Natural killer cell (primary cell): ENCODE results near the gene COG2. TPM values are rescaled to one million over a fixed set of nuclear protein-coding genes. Genes with fewer than 3 reads are reported as not detected.

Experiments used
- ATAC-seq, 3 donors: fragments of 150-1000 bp in 2 of 3; fragments of 200-7000 bp in 1 of 3; cut with Tn5 transposase; 1 replicate in 1 of 3; 2 replicates in 2 of 3; pipeline ENCODE4 v1.10.0; 2021; ENCODE audit warnings: mild to moderate bottlenecking in 2 of 3, moderate library complexity in 2 of 3
- DNase-seq, 2 donors: peaks; one replicate each; pipeline versions ENCODE4 v3.0.0 to v3.0.0-alpha.2; 2013 to 2021; ENCODE audit warnings: mixed read lengths in 1 of 2
- H3K27ac ChIP-seq: one replicate; pipeline ENCODE4 v1.5.1; 2013; ENCODE audit warnings: mild to moderate bottlenecking, low read length
- H3K27me3 ChIP-seq: one replicate; pipeline ENCODE4 v1.6.1; 2013; ENCODE audit warnings: low read length; ENCODE audit not compliant: control insufficient read depth, insufficient read depth
- H3K36me3 ChIP-seq: one replicate; pipeline ENCODE4 v1.6.1; 2013; ENCODE audit warnings: low read length; ENCODE audit not compliant: control insufficient read depth, insufficient read depth
- H3K4me1 ChIP-seq: one replicate; pipeline ENCODE4 v1.6.1; 2013; ENCODE audit warnings: low read length; ENCODE audit not compliant: control insufficient read depth, insufficient read depth
- H3K4me3 ChIP-seq: one replicate; pipeline ENCODE4 v1.5.1; 2013; ENCODE audit warnings: low read length
- H3K9me3 ChIP-seq: one replicate; pipeline ENCODE4 v1.6.1; 2013; ENCODE audit warnings: low read length; ENCODE audit not compliant: control insufficient read depth, insufficient read depth
- H3K27ac Mint-ChIP-seq, 2 donors: one replicate each; pipeline ENCODE4 v1.8.0; 2022; ENCODE audit warnings: mild to moderate bottlenecking in 2 of 2, mixed read lengths in 2 of 2, moderate library complexity in 1 of 2
- H3K27me3 Mint-ChIP-seq, 2 donors: one replicate each; pipeline ENCODE4 v1.8.0; 2022; ENCODE audit warnings: low read depth in 2 of 2, mixed read lengths in 2 of 2
- H3K36me3 Mint-ChIP-seq: one replicate; pipeline ENCODE4 v1.8.0; 2022; ENCODE audit warnings: mixed read lengths
- H3K4me1 Mint-ChIP-seq, 2 donors: one replicate each; pipeline ENCODE4 v1.8.0; 2022; ENCODE audit warnings: mixed read lengths in 2 of 2
- H3K4me3 Mint-ChIP-seq: one replicate; pipeline ENCODE4 v1.8.0; 2022; ENCODE audit warnings: mild to moderate bottlenecking, moderate library complexity, mixed read lengths
- H3K9me3 Mint-ChIP-seq, 2 donors: one replicate each; pipeline ENCODE4 v1.8.0; 2022; ENCODE audit warnings: mixed read lengths in 2 of 2
- WGBS: methylation state at CpG from one replicate; pipeline ENCODE4 v1.1.7; 2013; ENCODE audit warnings: missing lambda C conversion rate; ENCODE audit not compliant: insufficient coverage; 5-methylcytosine and 5-hydroxymethylcytosine counted together
- intact Hi-C: fragments of 100-400 bp; cut with micrococcal nuclease; formaldehyde crosslinking; loops from one replicate; pipeline ENCODE4 v1.14.2; 2022
- total RNA-seq, 4 donors: library from RNA; stranded (reverse); fragments of 120-200 nt in 1 of 4; gene quantifications; one replicate each; pipeline versions ENCODE4 v1.2.3 to v1.2.4, GENCODE V29; 2013 to 2022
- TF ChIP-seq, protein P1 (sequence below): fragments of 200-600 bp; IDR thresholded peaks from one replicate; pipeline ENCODE4 v1.8.0; 2022; ENCODE audit warnings: antibody characterized with exemption

COG2 gene
- total RNA-seq, 3 donors from 2014 or later (not counting 1 experiment from before 2014, with no cell fraction given): 15.8 to 24.1 (median 17.5) TPM

DNA sequence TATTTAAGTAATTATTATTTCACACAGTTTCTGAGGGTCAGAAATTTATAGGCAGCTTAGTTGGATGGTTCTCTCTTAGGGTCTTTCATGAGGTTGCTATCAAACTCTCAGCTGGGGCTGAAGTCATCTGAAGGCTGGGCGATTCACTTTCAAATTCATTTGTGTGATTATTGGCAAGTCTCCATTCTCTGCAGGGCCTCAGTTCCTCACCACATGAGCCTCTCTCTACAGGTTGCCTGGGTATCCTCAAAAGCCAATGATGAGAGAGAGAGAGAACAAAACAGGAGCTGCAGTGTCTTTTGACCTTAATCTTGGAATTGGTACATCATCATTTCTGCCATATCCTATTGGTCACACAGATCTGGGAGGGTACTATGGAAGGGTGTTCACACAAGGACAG is 29.6 kb upstream of the COG2 start:
- Mint-ChIP-seq H3K4me1 (no peaks in the 10 kb centered on the region), H3K4me3 (no peak overlapping the region), H3K36me3 (no peaks in the 10 kb centered on the region), H3K27ac (no peak overlapping the region), H3K9me3 (no peaks in the 10 kb centered on the region), H3K27me3 (peaks cover 17 to 52% of the 10 kb centered on the region in 2 donors)
- no peaks in the 10 kb centered on the region for H3K27me3 ChIP-seq
- no peak overlapping the region for H3K27ac ChIP-seq
- DNase-seq: no peak
- ATAC-seq: no peak
- H3K9me3 ChIP-seq: no peaks in the 10 kb centered on the region
- no peak overlapping the region for H3K4me3 ChIP-seq
- intact Hi-C loops: no loop called here
- WGBS: 85% methylated on average over 1 of the region's 1 CpG
- TF ChIP-seq, protein P1, sequence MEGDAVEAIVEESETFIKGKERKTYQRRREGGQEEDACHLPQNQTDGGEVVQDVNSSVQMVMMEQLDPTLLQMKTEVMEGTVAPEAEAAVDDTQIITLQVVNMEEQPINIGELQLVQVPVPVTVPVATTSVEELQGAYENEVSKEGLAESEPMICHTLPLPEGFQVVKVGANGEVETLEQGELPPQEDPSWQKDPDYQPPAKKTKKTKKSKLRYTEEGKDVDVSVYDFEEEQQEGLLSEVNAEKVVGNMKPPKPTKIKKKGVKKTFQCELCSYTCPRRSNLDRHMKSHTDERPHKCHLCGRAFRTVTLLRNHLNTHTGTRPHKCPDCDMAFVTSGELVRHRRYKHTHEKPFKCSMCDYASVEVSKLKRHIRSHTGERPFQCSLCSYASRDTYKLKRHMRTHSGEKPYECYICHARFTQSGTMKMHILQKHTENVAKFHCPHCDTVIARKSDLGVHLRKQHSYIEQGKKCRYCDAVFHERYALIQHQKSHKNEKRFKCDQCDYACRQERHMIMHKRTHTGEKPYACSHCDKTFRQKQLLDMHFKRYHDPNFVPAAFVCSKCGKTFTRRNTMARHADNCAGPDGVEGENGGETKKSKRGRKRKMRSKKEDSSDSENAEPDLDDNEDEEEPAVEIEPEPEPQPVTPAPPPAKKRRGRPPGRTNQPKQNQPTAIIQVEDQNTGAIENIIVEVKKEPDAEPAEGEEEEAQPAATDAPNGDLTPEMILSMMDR: no peak
- H3K4me1 ChIP-seq: no peaks in the 10 kb centered on the region
- H3K36me3 ChIP-seq: no peaks in the 10 kb centered on the region

DNA sequence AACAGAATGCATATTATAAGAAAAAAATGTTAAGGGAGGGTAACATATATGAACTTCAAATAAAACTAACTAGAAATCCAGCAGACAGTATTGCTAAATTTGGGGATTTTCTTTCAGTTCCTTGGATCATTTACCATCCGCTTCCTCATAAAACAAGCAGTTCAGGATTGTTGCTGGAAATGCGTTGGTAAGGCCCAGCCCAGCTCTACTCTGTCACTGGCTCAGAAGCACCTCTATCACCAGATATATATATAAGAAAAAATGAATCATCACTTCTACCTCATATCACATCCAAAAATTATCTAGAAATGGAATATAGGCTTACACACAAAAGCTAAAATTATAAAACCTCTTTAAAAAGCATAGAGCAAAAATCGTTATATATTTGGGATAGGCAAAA is 28.2 kb upstream of the COG2 start:
- no peak overlapping the region for H3K4me3 Mint-ChIP-seq
- TF ChIP-seq, protein P1: no peak
- DNase-seq: no peak
- H3K9me3 Mint-ChIP-seq: no peaks in the 10 kb centered on the region
- H3K36me3 Mint-ChIP-seq: no peaks in the 10 kb centered on the region
- no peak overlapping the region for H3K27ac Mint-ChIP-seq
- no peaks in the 10 kb centered on the region for H3K9me3 ChIP-seq
- 92% methylated on average over 2 of the region's 3 CpGs for WGBS
- no peak overlapping the region for H3K4me3 ChIP-seq
- no peak for ATAC-seq
- peaks cover 22 to 60% of the 10 kb centered on the region in 2 donors for H3K27me3 Mint-ChIP-seq
- H3K27me3 ChIP-seq: no peaks in the 10 kb centered on the region
- no peak overlapping the region for H3K27ac ChIP-seq
- intact Hi-C loops: no loop called here
- no peaks in the 10 kb centered on the region for H3K4me1 ChIP-seq
- H3K36me3 ChIP-seq: no peaks in the 10 kb centered on the region
- H3K4me1 Mint-ChIP-seq: no peaks in the 10 kb centered on the region

DNA sequence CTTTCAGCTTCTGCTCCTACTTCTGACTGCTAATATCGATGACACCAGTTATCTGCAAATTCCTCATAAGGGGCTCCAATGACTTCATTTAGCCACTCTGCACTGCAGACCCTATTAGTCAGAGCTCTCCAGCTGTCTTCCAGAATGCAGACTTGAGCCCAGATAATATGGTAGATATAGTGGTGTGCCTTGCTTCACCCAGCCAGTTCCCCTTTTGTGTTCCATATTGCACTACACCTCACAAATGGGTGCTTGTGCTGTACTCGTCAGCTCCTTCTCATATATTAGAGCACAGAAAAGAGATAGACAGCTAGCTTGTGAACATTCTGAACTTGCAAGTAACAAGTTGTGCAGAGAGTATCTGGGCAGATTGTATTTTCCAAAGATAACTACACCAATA is 23.7 kb upstream of the COG2 start:
- no peaks in the 10 kb centered on the region for H3K36me3 Mint-ChIP-seq
- Histone ChIP-seq H3K4me1 (no peaks in the 10 kb centered on the region), H3K36me3 (no peaks in the 10 kb centered on the region), H3K4me3 (no peak overlapping the region), H3K27ac (no peak overlapping the region), H3K9me3 (no peaks in the 10 kb centered on the region), H3K27me3 (no peaks in the 10 kb centered on the region)
- H3K4me1 Mint-ChIP-seq: no peaks in the 10 kb centered on the region
- no peaks in the 10 kb centered on the region for H3K9me3 Mint-ChIP-seq
- intact Hi-C loops: no loop called here
- WGBS: 83% methylated on average over 2 of the region's 2 CpGs
- H3K27ac Mint-ChIP-seq: no peak overlapping the region
- H3K4me3 Mint-ChIP-seq: no peak overlapping the region
- DNase-seq: no peak
- no peak for ATAC-seq
- TF ChIP-seq, protein P1: no peak
- peaks cover 23 to 45% of the 10 kb centered on the region in 2 donors for H3K27me3 Mint-ChIP-seq

DNA sequence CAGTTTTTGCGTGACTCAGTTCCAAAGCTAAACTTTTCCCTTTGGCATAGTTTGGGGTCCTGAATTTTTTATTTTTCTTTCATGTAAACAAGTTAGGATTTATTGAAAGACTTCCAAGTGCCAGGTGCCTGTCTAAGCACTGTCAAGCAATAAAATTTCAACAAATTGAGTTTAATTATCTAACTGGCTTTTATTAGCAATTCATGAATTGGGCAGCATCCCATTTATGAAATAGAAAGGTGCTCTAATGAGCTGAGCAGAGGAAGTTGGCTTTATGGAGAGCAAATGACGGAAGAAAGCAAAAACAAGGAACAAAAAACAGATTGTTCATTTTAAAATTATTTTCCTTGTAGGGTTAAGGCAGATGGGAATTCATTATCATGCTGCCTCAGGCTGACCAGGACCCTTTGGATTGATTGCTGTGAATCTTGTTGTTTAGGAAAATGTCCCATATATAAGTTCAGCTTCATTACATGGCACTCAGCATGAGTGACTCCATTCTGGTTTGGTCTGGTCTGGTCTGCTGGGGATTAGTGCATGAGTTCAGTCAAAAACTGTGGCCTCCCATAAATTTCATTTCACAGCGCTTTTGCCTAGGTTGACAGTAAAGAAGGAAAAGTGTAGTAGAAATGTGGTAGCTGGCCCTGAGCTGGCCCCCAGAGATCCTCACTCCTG is 21.5 kb upstream of the COG2 start:
- Mint-ChIP-seq H3K4me3 (no peak overlapping the region), H3K27ac (no peak overlapping the region), H3K27me3 (peaks cover 24 to 46% of the 10 kb centered on the region in 2 donors), H3K36me3 (no peaks in the 10 kb centered on the region), H3K4me1 (no peaks in the 10 kb centered on the region), H3K9me3 (no peaks in the 10 kb centered on the region)
- Histone ChIP-seq H3K27ac (no peak overlapping the region), H3K27me3 (no peaks in the 10 kb centered on the region), H3K4me3 (no peak overlapping the region), H3K4me1 (no peaks in the 10 kb centered on the region), H3K36me3 (no peaks in the 10 kb centered on the region), H3K9me3 (no peaks in the 10 kb centered on the region)
- ATAC-seq (no peak), DNase-seq (no peak)
- 90% methylated on average over 2 of the region's 3 CpGs for WGBS
- TF ChIP-seq, protein P1: no peak
- intact Hi-C loops: no loop called here
